ENCODE measurements around the gene SRXN1.

SRXN1 gene

GRCh38 chr20:675033-675452, 22.0 kb upstream of the SRXN1 start:
- DNase-seq = no peak

- no peak for DNase-seq
Measured at GRCh38 chr20:673603-674001, 20.6 kb upstream of the SRXN1 start.

GRCh38 chr20:672963-673602, 20.1 kb upstream of the SRXN1 start:
- DNase-seq = no peak

GRCh38 chr20:671252-672030, 18.4 kb upstream of the SRXN1 start:
- DNase-seq = no peak

GRCh38 chr20:669573-669972, 16.6 kb upstream of the SRXN1 start:
- DNase-seq = no peak

- no peak for DNase-seq
Measured at GRCh38 chr20:668638-669037, 15.6 kb upstream of the SRXN1 start.

GRCh38 chr20:668050-668449, 15.1 kb upstream of the SRXN1 start:
- DNase-seq = no peak

- DNase-seq = peak; percentile 54
Measured at GRCh38 chr20:667351-668034, 14.5 kb upstream of the SRXN1 start.

GRCh38 chr20:666877-667276, 13.9 kb upstream of the SRXN1 start:
- no peak for DNase-seq

GRCh38 chr20:665276-665675, 12.3 kb upstream of the SRXN1 start:
- no peak for DNase-seq

- no peak for DNase-seq
Measured at GRCh38 chr20:664576-664975, 11.6 kb upstream of the SRXN1 start.

- no peak for DNase-seq
Measured at GRCh38 chr20:664151-664550, 11.2 kb upstream of the SRXN1 start.

- no peak for DNase-seq
Measured at GRCh38 chr20:663315-664090, 10.5 kb upstream of the SRXN1 start.

- DNase-seq = no peak
Measured at GRCh38 chr20:662277-663192, 9.5 kb upstream of the SRXN1 start.

GRCh38 chr20:661474-662270, 8.7 kb upstream of the SRXN1 start:
- DNase-seq = no peak

GRCh38 chr20:658731-659291, 5.8 kb upstream of the SRXN1 start:
- no peak for DNase-seq

- DNase-seq = no peak
Measured at GRCh38 chr20:658202-658601, 5.2 kb upstream of the SRXN1 start.

GRCh38 chr20:655726-656624, 3.0 kb upstream of the SRXN1 start:
- no peak for DNase-seq

GRCh38 chr20:654417-654750, 1.4 kb upstream of the SRXN1 start:
- DNase-seq = no peak
